ENCODE data around the gene ABCA4.
A peak's percentile ranks its signal among the peaks of the same experiment; 100 is the strongest.

Gene ABCA4

GRCh38 chr1:94101613-94102525 is 19.1 kb downstream of the ABCA4 start:
- peaks cover 10% of the 10 kb centered on the region for H3K27me3 Mint-ChIP-seq
- no peaks in the 10 kb centered on the region for H3K36me3 Mint-ChIP-seq
- peaks cover 5% of the 10 kb centered on the region for H3K4me1 Mint-ChIP-seq (ENCODE audit: low read depth)
- H3K27ac Mint-ChIP-seq = no peak overlapping the region
- H3K4me3 Mint-ChIP-seq = no peak overlapping the region
- no peaks in the 10 kb centered on the region for H3K9me3 Mint-ChIP-seq (ENCODE audit: low read depth)

GRCh38 chr1:94100785-94101612 is 19.9 kb downstream of the ABCA4 start:
- Mint-ChIP-seq H3K4me3 (no peak overlapping the region), H3K36me3 (no peaks in the 10 kb centered on the region), H3K4me1 (ENCODE audit: low read depth) (peaks cover 2% of the 10 kb centered on the region), H3K9me3 (ENCODE audit: low read depth) (no peaks in the 10 kb centered on the region), H3K27me3 (peaks cover 7% of the 10 kb centered on the region), H3K27ac (no peak overlapping the region)

DNA sequence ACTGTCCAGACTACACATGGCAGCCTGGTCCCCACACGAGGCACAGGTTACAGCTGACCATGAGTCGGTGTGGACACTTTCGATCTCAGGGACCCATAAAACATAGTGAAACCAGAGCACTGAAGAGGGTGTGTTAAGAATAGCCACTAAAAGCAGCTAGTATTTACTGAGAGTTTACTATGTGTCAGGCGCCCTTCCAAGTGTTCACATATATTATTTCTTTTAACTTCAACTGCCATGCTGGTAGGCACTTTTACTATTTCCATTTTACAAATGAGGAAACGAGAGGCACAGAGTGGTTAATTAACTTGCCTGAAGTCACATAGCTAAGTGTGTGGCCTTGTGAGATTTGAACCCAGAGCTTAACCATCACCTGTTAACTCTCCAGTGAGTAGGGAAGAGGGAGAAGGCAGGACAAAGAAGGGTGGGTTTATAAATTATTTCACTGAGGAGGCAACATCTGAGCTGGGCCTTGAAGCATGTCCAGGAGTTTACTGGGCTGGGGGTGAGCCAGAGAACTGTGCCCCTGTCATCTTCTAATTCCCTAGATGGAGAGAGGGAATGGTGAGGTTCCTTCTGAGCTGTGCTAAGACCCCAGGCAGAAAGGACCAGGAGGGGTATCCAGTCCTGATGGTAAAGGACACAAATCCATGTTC is 20.7 kb downstream of the ABCA4 start:
- no peaks in the 10 kb centered on the region for H3K9me3 Mint-ChIP-seq (ENCODE audit: low read depth)
- H3K27ac Mint-ChIP-seq = no peak overlapping the region
- H3K36me3 Mint-ChIP-seq = no peaks in the 10 kb centered on the region
- H3K4me1 Mint-ChIP-seq (ENCODE audit: low read depth) = peaks cover 2% of the 10 kb centered on the region
- peaks cover 7% of the 10 kb centered on the region for H3K27me3 Mint-ChIP-seq
- no peak overlapping the region for H3K4me3 Mint-ChIP-seq

- peaks cover 4% of the 10 kb centered on the region for H3K4me1 Mint-ChIP-seq (ENCODE audit: low read depth)
- no peaks in the 10 kb centered on the region for H3K9me3 Mint-ChIP-seq (ENCODE audit: low read depth)
- H3K4me3 Mint-ChIP-seq = no peak overlapping the region
- H3K36me3 Mint-ChIP-seq = no peaks in the 10 kb centered on the region
- H3K27ac Mint-ChIP-seq = no peak overlapping the region
- peaks cover 1% of the 10 kb centered on the region for H3K27me3 Mint-ChIP-seq
These were observed 21.6 kb downstream of the ABCA4 start for GRCh38 chr1:94099303-94099702.

- Mint-ChIP-seq H3K36me3 (no peaks in the 10 kb centered on the region), H3K27ac (no peak overlapping the region), H3K4me1 (ENCODE audit: low read depth) (peaks cover 7% of the 10 kb centered on the region), H3K9me3 (ENCODE audit: low read depth) (no peaks in the 10 kb centered on the region), H3K27me3 (no peaks in the 10 kb centered on the region), H3K4me3 (no peak overlapping the region)
These were observed 22.3 kb downstream of the ABCA4 start for GRCh38 chr1:94098585-94099111.

DNA sequence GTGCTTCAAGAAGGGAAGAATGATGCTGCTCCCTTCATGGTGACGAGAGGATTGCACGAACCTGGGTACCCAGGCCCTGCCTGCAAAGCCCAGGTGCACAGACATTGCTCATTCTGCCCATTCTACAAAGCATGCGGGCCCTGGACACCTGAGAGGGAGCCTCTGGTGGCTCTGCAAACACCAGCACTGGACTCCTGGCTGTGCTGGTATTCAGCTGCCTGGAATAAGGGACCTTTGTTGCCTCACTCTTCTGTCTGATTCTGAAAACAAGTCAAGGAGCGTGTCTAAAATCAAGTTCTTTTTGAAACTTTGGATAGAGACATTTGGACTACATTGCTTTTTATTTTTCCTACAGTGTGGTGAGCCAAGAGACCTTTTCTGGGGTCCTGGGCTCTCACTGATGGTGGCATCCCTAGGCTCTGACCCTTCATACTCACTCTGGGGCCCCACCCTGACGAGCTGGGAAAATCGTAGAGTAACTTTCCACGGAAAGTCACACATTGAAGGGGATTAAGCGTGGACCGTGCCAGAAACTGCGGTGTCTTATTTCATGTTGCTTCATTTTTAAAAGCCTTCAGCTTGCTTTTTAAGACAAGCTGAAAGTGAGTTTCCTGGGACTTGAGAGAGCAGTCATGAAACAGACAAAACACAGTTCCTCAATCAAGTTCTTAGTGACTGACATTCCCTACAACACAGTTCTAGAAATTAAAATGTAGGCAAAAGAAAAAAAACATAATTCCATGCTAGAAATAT is 24.0 kb downstream of the ABCA4 start:
- H3K27ac Mint-ChIP-seq = no peak overlapping the region
- no peaks in the 10 kb centered on the region for H3K36me3 Mint-ChIP-seq
- no peaks in the 10 kb centered on the region for H3K27me3 Mint-ChIP-seq
- peaks cover 17% of the 10 kb centered on the region for H3K4me1 Mint-ChIP-seq (ENCODE audit: low read depth)
- no peaks in the 10 kb centered on the region for H3K9me3 Mint-ChIP-seq (ENCODE audit: low read depth)
- H3K4me3 Mint-ChIP-seq = no peak overlapping the region

GRCh38 chr1:94095744-94096469 is 25.0 kb downstream of the ABCA4 start:
- Mint-ChIP-seq H3K36me3 (no peaks in the 10 kb centered on the region), H3K4me3 (no peak overlapping the region), H3K9me3 (ENCODE audit: low read depth) (no peaks in the 10 kb centered on the region), H3K27ac (no peak overlapping the region), H3K27me3 (no peaks in the 10 kb centered on the region), H3K4me1 (ENCODE audit: low read depth) (peaks cover 21% of the 10 kb centered on the region)

GRCh38 chr1:94095112-94095637 is 25.8 kb downstream of the ABCA4 start:
- H3K27me3 Mint-ChIP-seq = no peaks in the 10 kb centered on the region
- peaks cover 24% of the 10 kb centered on the region for H3K4me1 Mint-ChIP-seq (ENCODE audit: low read depth)
- H3K9me3 Mint-ChIP-seq (ENCODE audit: low read depth) = no peaks in the 10 kb centered on the region
- H3K4me3 Mint-ChIP-seq = no peak overlapping the region
- no peak overlapping the region for H3K27ac Mint-ChIP-seq
- H3K36me3 Mint-ChIP-seq = no peaks in the 10 kb centered on the region

GRCh38 chr1:94094469-94095111 is 26.4 kb downstream of the ABCA4 start:
- Mint-ChIP-seq H3K4me3 (no peak overlapping the region), H3K27me3 (no peaks in the 10 kb centered on the region), H3K27ac (no peak overlapping the region), H3K4me1 (ENCODE audit: low read depth) (peaks cover 24% of the 10 kb centered on the region), H3K36me3 (no peaks in the 10 kb centered on the region), H3K9me3 (ENCODE audit: low read depth) (no peaks in the 10 kb centered on the region)

- Mint-ChIP-seq H3K36me3 (no peaks in the 10 kb centered on the region), H3K4me3 (no peak overlapping the region), H3K9me3 (ENCODE audit: low read depth) (no peaks in the 10 kb centered on the region), H3K27me3 (no peaks in the 10 kb centered on the region), H3K4me1 (ENCODE audit: low read depth) (peaks cover 24% of the 10 kb centered on the region), H3K27ac (no peak overlapping the region)
These were observed 27.0 kb downstream of the ABCA4 start for GRCh38 chr1:94093996-94094395.

DNA sequence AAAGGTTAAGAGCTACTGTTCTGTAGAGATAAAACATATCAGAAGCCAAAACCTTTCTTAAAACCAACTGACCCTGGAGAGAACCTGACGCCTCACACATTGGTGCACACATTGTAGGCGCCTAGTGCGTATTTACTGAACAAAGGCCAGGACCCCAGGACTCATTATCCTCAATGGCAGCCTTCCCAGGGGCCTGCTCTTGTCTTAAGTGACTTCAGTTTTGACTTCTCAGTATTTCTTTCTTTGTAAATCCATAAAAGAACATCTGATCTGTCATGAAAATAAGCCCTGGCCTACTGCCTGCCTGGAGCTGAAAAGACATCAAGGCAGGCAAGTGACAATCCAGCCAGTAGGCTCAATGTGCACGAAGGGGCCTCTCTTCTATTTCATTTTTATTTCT is 27.6 kb downstream of the ABCA4 start:
- no peak overlapping the region for H3K27ac Mint-ChIP-seq
- peaks cover 24% of the 10 kb centered on the region for H3K4me1 Mint-ChIP-seq (ENCODE audit: low read depth)
- no peak overlapping the region for H3K4me3 Mint-ChIP-seq
- peaks cover 2% of the 10 kb centered on the region for H3K27me3 Mint-ChIP-seq
- no peaks in the 10 kb centered on the region for H3K36me3 Mint-ChIP-seq
- H3K9me3 Mint-ChIP-seq (ENCODE audit: low read depth) = no peaks in the 10 kb centered on the region

DNA sequence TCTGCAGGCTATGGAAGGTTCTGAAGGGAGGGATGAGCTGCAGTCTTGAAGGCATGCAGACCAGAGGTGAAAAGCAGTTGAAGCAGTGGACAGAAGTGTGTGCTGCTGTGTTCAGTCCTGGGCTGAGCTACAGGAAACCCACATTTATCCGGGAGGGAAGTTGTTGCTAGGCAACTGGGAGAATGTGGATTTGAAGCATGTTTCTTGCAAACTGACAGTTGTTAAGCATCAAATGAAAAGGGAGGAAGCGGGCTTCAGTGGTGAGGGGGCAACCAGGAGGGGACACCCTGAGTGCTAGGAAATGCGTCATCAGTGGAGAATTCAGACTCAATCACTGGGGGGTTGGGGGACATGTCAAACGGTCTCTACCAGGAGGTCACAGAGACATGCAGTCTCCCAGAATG is 28.7 kb downstream of the ABCA4 start:
- Mint-ChIP-seq H3K4me1 (ENCODE audit: low read depth) (peaks cover 24% of the 10 kb centered on the region), H3K27ac (no peak overlapping the region), H3K27me3 (peaks cover 4% of the 10 kb centered on the region), H3K9me3 (ENCODE audit: low read depth) (no peaks in the 10 kb centered on the region), H3K4me3 (peak overlapping the region; percentile 15), H3K36me3 (no peaks in the 10 kb centered on the region)

- Mint-ChIP-seq H3K9me3 (ENCODE audit: low read depth) (no peaks in the 10 kb centered on the region), H3K27ac (no peak overlapping the region), H3K4me1 (ENCODE audit: low read depth) (peaks cover 24% of the 10 kb centered on the region), H3K27me3 (peaks cover 4% of the 10 kb centered on the region), H3K36me3 (no peaks in the 10 kb centered on the region), H3K4me3 (no peak overlapping the region)
These were observed 30.2 kb downstream of the ABCA4 start for GRCh38 chr1:94090761-94091160.
